Superior temporal gyrus (tissue), 1 donor: ENCODE results near the gene MMP3.

Experiments used
- DNase-seq: peaks from one replicate; pipeline ENCODE4 v3.0.0-alpha.2; 2016; ENCODE audit errors: extremely low spot score

The MMP3 gene

DNA sequence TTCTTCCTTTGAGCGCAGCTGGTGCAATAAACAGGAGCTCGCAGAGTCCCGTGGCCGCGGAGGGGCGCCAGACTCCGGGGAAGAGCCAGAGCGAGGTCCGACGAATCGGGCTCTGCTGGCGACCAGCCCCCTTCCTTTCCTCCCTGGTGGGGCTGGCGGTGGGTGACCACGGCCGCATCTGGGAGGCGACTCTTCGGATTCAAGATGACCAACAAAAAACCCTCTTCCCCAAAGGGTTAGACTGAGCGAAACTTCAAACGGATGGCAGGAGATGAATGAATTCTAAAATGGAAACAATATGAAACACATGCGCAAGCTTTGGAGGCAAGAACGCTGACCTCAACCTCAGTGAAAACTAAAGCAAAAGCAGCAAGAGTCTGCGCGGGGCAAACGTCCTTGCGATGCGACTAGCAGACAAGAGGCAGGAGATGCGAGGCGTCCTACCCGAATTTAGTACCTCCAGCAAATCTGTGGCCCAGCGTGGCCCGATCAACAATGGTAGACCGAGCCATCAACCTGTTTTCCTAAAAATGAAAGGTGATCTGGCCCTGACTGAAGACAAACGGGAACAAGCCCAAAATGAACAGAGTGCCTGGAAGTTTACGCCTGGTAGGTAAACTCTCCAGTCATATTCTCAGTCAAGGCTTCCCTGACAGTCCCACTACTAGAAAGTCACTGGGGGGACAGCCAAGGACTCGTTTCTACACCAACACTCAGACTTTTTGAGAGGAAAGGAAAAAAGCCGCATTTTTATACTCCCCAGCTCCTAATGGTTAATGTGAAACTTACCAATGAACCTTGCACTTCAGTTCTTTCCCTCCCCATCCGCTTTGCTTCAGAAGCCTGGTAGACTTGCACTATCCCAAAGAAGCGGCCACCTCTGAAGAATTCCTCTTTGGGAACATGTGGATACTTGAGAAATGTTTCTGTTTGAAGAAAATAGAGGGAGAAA, 11.6 kb downstream of the MMP3 start:
- no peak for DNase-seq

DNA sequence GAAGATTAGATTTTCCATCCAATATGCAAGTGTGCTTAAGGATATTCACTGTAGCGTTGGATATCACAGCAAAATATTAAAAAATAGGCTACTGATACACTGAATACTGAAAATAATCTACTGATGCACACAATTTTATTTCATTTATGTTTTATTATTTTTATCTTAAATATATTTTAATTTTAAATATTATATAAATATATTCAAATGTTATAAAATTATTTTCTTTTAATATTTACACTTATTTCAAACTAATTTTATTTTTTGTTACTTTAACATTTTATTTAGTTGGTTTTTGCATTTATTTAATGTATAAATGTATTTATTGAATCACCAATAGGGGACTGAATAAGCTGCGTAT, 12.3 kb downstream of the MMP3 start:
- DNase-seq: no peak

DNA sequence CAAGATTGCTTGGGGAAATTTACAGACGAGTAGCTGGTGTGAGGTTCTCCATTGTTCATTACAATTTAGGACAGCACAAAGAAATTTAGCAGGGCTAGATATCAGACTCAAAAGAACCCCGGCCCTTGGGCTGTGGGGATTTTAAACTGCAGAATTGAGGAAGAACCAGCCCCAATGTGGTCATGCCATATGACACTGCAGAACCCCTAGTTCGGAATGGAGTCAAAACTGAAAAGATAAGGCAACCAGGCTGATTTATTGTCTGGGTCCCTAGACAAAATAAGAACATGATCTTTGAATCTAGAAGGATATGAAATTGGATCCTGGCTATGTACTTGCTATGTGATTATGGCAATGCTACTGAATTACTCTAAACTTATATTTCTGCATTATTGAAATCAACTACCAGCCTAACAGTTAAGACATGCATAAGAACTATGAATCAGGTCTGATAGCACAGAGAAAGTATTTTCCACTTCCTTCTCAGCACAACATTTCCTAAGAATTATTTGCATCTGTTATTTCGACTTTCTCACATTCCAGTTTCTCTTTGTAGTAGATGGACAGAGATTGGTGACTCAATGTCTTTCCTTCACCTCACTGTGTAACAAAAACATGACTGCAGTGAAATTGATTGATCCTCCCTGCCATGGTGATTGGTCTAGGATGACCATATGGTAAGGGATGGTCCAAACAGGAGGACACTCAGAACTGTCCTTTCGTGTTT, 13.2 kb downstream of the MMP3 start:
- DNase-seq: no peak

DNA sequence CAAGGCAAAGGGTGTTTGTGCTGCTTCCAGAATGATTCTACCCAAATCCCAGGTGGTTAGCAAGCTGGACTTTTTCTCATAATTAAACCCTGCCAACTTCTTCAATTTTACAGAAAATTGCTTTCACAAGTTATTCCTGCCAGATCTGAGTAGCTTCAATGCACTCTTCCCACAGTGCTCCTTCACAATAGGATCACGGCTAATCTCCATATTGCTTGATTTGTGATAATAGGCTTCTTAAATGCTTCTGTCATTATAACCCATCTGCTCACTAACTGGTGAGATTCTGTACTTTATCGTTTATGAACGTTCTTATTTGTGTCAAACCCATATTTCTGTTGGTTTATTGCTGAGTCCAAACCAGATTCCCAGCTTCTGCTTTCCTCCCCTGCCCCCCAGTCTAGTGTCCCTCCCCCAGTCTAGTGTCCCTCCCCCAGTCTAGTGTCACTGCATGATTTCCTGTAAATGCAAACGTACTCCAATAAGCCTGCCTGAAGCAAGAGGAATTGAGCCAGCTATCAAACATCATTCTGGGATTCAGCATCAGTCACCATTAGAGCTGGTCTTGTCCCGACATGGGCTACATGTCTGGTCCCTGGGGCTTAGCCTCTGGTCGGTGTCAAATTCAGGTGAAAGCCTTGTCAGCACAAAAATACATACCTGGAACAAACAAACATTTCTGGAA, 14.0 kb downstream of the MMP3 start:
- no peak for DNase-seq

DNA sequence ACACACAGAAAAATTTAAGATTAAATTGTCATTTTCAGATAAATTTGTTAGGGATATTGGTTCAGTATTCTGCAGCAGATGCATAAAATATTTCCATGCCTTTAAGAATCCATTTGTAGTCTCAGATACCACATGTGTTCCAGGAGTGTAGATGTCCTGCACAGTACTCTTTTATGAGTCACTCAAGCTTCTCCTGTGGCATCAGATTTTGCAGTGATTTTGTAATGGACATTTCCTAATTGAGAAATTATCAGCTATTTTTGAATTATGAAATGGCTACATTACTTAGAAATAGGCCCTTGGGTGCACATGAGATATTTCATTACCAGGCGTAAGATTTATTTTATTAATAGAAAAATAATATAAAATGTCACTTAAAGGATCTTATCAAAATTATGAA, 18.9 kb downstream of the MMP3 start:
- no peak for DNase-seq

DNA sequence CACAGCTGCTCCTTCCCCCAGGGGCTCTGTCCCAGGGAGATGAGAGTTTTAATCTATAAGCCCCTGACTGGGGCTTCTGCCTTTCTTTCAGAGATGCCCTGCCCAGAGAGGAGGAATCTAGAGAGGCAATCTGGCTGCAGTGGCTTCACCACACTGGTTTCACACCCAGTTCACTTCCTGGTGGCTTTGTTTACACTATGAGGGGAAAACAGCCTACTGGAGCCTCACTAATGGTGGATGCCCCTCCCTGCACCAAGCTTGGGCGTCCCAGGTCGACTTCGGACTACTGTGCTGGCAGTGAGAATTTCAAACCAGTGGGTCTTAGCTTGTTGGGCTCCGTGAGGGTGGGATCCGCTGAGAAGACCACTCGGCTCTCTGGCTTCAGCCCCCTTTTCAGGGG, 23.9 kb downstream of the MMP3 start:
- no peak for DNase-seq

DNA sequence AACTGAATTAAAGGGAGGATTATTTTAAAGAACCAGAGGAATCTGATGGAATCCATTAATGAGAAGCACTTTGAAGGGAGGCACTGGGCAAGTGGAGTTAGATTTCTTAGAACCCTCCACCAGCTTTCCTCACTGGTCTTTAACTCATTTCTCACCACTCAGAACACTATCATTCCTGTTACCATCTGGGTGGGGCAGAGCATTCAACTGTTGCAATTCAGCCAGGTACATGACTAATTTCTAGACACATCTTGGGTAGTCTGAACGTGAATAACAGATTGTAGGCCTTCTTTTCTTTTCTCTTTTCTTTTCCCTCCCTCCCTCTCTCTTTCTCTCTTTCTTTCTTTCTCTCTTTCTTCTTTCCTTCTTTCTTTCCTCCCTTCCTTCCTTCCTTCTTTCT, 29.9 kb downstream of the MMP3 start:
- no peak for DNase-seq

DNA sequence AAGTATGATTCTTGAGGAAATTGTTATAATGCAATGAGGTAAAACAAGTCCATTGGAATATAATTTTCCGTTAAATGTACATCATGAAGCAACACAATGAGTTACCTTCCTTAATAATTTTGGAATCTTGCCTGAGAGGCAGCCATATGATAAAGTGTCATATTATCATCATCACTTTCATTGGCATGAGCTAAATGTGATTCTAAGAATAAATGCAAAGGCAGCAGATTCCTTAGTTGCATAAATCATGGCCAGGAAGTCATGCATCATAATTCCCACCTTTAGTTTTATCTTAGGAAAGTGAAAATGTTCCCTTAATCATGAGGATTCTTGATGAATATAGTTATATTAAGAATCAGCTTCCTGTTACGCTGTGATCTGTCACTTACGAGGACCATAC, 31.2 kb downstream of the MMP3 start:
- no peak for DNase-seq

DNA sequence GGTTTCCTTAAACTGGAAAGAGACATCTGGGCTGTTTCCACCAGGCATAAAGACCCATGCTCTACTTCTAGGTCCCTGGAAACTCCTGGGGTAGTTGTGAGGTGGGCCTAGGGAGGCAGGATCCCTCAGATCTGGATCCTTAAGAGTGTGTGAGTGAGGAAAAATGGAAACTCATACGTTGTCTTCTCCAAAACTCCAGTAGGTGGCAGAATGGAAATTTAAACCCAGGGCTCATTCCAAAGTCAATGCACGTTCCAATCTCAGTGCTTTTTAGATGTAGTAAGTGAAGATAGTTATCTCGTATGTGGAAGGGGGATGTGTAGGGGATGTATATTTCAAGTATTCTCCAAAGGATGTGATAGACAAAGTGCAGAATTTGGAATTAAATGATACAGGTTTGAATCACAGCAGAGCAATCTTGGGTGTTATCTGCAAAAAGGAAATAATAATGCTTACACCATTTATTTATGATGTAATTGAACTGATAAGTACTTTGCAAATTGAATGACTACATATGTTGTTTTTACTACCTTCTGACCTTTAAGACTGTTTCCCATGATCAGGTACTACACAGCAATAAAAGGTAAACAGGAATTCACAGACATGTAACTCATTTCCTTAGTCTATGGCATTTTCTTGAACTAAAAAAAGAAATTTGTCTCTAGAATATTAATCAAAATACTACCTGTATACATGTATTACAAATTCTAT, 32.3 kb downstream of the MMP3 start:
- DNase-seq: no peak

DNA sequence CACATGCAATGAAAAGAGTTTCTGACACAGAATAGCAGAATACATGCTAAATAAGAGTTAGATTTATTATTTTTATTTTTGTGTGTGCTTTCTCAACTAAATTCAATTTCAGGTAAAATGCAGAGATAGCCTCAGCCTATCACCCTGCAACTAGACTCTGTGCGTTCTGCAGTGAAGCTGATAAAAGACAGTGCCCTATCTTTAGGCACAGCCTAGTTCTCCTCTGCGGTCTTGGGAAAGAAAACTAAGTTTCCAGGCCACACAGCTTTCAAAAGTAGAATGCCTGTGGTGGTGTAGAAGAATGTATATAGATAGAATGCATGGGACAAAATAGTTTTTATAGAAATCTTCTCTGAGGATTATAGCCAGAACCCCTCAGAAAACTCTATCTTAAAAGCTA, 33.4 kb downstream of the MMP3 start:
- no peak for DNase-seq

DNA sequence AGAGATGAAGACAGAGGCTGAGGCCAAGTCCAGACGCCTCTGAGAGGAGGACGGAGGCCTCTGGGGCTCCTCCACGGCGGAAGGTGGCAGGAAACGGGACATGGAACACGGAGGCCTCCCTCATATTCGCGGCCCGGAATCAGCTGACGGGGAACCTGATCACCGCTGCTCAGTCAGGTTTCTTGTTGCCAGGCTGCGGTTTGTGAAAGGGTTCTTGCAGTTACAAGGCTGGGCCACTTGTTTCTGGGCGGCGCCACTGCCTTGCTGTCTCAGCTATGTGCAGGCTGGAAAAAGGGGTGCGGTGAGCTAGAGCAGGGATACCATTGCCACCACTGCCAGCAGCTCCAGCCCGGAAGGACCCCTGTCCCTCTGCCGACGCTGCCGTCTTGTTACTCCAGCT, 35.5 kb downstream of the MMP3 start:
- no peak for DNase-seq

DNA sequence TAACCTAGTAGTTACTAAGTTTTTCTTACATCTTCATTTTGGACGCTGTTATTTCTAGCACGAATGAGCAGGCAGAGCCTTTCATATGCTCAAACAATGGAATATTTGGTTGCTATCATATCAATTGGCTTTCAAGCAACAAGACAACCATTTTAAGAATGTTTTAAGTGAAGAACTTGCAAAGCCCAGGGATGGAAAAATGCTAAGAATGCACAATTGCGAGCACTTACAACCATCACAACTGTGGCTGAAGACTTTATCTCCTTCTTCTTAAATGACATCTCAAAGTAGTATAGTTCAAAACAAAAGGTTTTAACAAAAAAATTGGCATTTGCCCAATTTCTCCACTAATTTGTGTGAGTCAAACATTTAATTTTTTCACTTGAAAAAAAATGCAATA, 37.1 kb downstream of the MMP3 start:
- no peak for DNase-seq

DNA sequence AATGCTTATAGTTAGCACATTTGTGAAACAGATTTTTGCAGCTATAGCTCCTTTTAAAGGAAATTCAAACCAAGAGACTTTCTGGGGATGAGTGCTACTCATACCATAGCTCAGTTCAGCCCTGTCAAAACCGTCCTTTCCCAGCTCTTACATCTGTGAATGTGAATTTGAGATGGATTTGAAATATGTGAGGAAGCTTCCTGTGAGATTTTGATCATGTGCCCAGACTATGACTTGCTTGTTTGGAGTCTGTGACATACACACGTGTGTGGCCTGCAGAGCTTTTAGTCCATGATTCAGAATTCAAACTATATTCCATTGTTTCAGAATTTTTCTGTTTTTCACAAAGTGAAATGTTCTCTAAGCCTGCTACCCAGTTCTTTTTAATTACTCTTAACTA, 41.1 kb downstream of the MMP3 start:
- DNase-seq: no peak

DNA sequence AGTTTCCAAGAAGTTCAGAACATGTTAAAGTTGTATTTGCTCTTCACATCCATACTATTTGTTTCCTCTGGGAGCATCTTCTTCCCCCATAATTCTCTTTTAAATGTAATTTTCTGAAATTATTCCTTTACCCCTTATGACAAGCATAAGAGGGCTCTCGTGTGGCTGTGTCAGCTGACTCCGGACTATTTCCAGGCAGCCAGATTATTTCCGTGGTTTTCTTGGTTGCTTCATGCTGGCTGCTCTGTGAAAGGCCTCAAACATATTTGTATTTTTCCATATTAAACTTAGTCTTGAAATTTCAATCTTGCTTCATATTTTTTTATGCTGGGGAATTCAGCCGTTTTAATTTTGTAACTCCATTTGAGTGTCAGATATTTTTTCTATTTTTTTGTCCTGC, 42.6 kb downstream of the MMP3 start:
- DNase-seq: no peak

DNA sequence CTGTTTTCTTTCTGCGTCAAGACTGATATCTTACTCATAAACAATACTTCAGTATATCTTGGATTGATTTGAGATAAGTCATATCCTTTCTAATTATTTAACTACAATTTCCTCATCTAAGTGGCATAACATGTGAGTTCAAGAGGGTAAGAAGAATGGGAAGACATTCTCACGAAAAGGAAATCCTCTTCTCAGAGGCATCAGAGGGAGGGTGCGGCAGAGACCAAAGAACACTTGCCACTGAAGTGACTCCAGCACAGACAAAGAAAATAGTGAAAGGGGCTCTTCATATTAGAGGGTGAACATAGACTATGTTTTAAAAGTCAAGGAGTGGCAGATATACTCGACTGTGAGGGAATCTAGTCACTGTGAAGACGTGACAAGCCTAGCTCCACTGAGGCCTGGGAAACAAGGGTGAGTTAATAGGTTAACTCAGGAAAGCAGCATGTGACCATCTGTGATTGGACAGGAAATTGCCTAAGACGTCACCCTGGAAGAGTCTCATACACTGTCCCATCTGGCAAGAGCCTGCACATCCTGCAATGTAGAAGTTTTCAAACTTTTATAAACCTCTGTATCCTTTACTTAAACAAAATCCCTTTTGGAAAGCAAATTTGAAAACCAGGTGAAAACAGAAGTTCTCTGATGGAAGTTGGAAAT, 43.6 kb downstream of the MMP3 start:
- DNase-seq: no peak

DNA sequence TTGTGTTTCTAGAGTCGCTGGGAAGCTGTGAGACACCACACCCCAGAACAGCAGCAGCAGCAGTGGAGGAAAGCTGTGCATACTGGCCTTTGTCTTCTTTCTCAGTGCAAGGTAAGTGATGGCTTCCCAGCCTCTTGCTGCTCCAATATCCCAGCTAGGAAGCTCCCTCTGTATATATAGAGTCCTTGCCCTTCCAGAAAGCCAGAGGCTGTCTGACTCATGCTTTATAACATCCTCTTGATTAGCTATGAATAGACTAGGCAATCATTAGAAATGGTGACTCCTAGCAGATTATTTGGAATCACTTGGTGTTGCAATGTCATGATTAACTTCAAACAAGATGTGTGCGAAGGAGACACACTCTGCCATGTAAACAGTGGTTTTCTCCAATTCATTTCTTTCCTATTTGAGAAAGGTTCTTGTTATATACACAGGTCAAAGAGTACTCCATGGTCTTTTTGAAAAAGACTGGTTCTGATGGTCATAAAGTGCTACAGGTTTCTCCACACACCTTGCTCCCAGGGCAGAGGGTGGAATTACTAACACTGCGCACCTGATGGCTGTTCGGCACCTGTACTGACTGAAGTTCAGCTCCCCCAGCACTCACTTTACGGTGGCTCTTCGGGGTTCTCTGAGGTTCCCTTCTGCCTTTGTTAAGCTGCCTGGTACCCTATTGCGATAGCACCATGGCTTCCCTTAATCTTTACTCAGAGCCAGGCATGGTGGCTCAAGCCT, 45.2 kb downstream of the MMP3 start, which contains the start of gene MMP1:
MMP1 (minus strand) TSS at position 149 of the 735 bp plus-strand sequence; CDS start at position 81, 68 bp downstream.
- no peak for DNase-seq

DNA sequence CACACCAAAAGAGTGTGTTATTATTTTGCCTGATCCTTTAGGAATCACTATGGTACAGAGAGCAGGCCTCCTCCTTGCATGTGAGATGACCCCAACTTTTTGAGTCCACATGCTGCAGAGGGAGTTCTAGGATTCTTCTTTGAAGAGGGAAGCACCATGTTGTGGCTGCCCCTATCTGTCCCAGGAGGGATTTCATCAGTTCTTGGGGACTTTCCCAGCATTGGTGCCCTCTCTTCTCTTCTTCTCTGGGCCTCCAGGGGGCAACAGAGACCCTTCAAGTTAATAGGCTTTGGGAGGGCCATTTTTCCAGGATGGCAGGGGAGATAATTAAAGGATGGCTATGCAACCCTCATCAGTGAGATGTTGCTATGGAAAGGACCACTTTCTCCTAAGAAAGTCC, 49.0 kb downstream of the MMP3 start:
- no peak for DNase-seq

DNA sequence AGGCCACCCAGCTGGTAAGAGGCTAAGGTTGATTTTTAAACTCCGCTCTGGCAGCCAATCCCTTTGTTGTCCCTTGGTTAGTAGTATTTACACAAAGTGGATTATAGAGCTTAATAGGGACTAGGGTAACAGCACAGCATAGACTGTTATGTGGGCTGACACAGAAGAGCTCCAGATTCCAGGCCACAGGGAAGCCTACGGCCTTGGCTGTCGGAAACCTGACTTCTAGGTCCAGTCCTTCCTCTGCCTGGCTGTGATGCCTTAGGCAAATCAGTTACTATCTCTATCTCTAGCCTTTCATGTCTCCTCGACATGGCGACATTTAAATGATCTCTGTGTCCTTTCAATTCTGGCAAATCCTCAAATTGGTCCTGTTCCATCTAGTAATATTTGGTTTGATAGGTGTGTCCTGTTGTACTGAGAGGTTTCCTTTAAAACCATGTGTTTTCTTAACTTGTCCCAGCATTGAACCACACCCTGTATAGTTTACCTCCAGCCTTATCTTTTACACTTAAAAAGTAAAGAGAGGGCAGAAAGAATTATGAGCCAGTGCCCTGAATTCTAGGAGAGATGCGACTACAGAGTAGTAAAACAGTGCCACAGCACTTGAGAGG, 49.6 kb downstream of the MMP3 start:
- DNase-seq: no peak

DNA sequence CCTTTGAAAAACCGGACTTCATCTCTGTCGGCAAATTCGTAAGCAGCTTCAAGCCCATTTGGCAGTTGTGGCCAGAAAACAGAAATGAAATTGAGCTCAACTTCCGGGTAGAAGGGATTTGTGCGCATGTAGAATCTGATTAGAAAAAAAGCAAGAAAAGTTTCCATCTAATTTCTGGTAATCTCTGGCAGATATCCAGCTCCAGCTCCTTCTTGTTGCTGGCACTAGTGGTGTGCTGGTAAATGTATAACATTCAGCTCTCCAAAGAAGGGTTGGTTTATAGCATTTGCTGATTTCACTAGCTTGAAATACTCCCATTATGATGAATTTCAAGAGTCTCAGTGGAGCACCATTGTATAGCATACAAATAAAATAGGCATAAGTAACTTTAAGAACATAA, 50.8 kb downstream of the MMP3 start:
- no peak for DNase-seq
